Calu3 (cell line): ENCODE results near the gene AKIRIN2. TPM values are rescaled to one million over a fixed set of nuclear protein-coding genes. Genes with fewer than 3 reads are reported as not detected.

ENCODE experiments used
- BruUV-seq: library from RNA; stranded (reverse); fragments of 400-500 nt; replicated peaks from 2 replicates; lab custom pipeline; 2021; lab: Mats Ljungman, UMichigan
- CTCF ChIA-PET: fragments of 300-600 bp; sonication (Branson Sonifier 250); formaldehyde crosslinking; loops from one replicate; lab custom pipeline; 2022; ENCODE audit warnings: antibody characterized with exemption; lab: Charles Lee
- DNase-seq: peaks from one replicate; pipeline ENCODE4 v3.0.0; 2022
- H3K27ac Mint-ChIP-seq: one replicate; pipeline ENCODE4 v1.8.0; 2022; ENCODE audit warnings: mixed read lengths; ENCODE audit not compliant: unreplicated experiment
- H3K27me3 Mint-ChIP-seq: one replicate; pipeline ENCODE4 v1.8.0; 2022; ENCODE audit warnings: mixed read lengths; ENCODE audit not compliant: unreplicated experiment
- H3K36me3 Mint-ChIP-seq: one replicate; pipeline ENCODE4 v1.8.0; 2022; ENCODE audit warnings: mild to moderate bottlenecking, moderate library complexity, mixed read lengths; ENCODE audit not compliant: insufficient read depth, unreplicated experiment
- H3K4me1 Mint-ChIP-seq: one replicate; pipeline ENCODE4 v1.8.0; 2022; ENCODE audit warnings: mild to moderate bottlenecking, low read depth, mixed read lengths; ENCODE audit not compliant: unreplicated experiment
- H3K4me3 Mint-ChIP-seq: one replicate; pipeline ENCODE4 v1.8.0; 2022; ENCODE audit warnings: mild to moderate bottlenecking, low read depth, moderate library complexity, mixed read lengths; ENCODE audit not compliant: unreplicated experiment
- H3K9me3 Mint-ChIP-seq: one replicate; pipeline ENCODE4 v1.8.0; 2022; ENCODE audit warnings: low read depth, mixed read lengths; ENCODE audit not compliant: unreplicated experiment
- intact Hi-C: fragments of 100-400 bp; cut with micrococcal nuclease; formaldehyde crosslinking; loops from one replicate; pipeline ENCODE4 v1.10.0; 2022; ENCODE audit not compliant: unreplicated experiment
- total RNA-seq: library from RNA; stranded (reverse); gene quantifications from 2 replicates; pipeline ENCODE4 v1.2.3, GENCODE V29; 2022
- TF ChIP-seq, protein P1 (sequence below): fragments of 200-600 bp; IDR thresholded peaks from one replicate; pipeline ENCODE4 v1.8.0; 2022; ENCODE audit warnings: antibody characterized with exemption; ENCODE audit not compliant: unreplicated experiment

AKIRIN2 gene
- total RNA-seq, 1 experiment from 2014 or later: 46.1 TPM

- peaks cover 30% of the 10 kb centered on the region for H3K4me1 Mint-ChIP-seq
- CTCF ChIA-PET: no interaction called here
- TF ChIP-seq, protein P1, sequence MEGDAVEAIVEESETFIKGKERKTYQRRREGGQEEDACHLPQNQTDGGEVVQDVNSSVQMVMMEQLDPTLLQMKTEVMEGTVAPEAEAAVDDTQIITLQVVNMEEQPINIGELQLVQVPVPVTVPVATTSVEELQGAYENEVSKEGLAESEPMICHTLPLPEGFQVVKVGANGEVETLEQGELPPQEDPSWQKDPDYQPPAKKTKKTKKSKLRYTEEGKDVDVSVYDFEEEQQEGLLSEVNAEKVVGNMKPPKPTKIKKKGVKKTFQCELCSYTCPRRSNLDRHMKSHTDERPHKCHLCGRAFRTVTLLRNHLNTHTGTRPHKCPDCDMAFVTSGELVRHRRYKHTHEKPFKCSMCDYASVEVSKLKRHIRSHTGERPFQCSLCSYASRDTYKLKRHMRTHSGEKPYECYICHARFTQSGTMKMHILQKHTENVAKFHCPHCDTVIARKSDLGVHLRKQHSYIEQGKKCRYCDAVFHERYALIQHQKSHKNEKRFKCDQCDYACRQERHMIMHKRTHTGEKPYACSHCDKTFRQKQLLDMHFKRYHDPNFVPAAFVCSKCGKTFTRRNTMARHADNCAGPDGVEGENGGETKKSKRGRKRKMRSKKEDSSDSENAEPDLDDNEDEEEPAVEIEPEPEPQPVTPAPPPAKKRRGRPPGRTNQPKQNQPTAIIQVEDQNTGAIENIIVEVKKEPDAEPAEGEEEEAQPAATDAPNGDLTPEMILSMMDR: no peak
Observed at GRCh38 chr6:87683890-87684289, 18.1 kb downstream of the AKIRIN2 start.

GRCh38 chr6:87682310-87682709 is 19.7 kb downstream of the AKIRIN2 start:
- no TSS peak for BruUV-seq
- no peak for DNase-seq
- H3K27me3 Mint-ChIP-seq: no peaks in the 10 kb centered on the region
- H3K9me3 Mint-ChIP-seq: no peaks in the 10 kb centered on the region
- CTCF ChIA-PET: interaction anchor here (0.7 to 1.1 kb wide), 2 partner anchors 10 to 40 kb away, joined by 3 read pairs; no protein-coding TSS in a partner anchor
- H3K27ac Mint-ChIP-seq: no peak overlapping the region
- H3K4me1 Mint-ChIP-seq: peaks cover 30% of the 10 kb centered on the region
- peaks cover 19% of the 10 kb centered on the region for H3K36me3 Mint-ChIP-seq
- no peak overlapping the region for H3K4me3 Mint-ChIP-seq
- intact Hi-C loops: no loop called here
- TF ChIP-seq, protein P1: no peak

More at GRCh38 chr6:87683890-87684289, 18.1 kb downstream of the AKIRIN2 start:
- Mint-ChIP-seq H3K27ac (no peak overlapping the region), H3K9me3 (no peaks in the 10 kb centered on the region), H3K27me3 (no peaks in the 10 kb centered on the region), H3K4me3 (no peak overlapping the region), H3K36me3 (peaks cover 6% of the 10 kb centered on the region)
- intact Hi-C loops: no loop called here
- no TSS peak for BruUV-seq
- DNase-seq: no peak

- TSS peak; percentile 17 for BruUV-seq
- no peak for DNase-seq
- no peak overlapping the region for H3K4me3 Mint-ChIP-seq
- TF ChIP-seq, protein P1: no peak
- intact Hi-C loops: no loop called here
- no peaks in the 10 kb centered on the region for H3K4me1 Mint-ChIP-seq
- CTCF ChIA-PET: no interaction called here
- no peaks in the 10 kb centered on the region for H3K27me3 Mint-ChIP-seq
- H3K36me3 Mint-ChIP-seq: peaks cover 76% of the 10 kb centered on the region
- no peaks in the 10 kb centered on the region for H3K9me3 Mint-ChIP-seq
- no peak overlapping the region for H3K27ac Mint-ChIP-seq
Observed at GRCh38 chr6:87675004-87675681, 26.9 kb downstream of the AKIRIN2 start.

DNA sequence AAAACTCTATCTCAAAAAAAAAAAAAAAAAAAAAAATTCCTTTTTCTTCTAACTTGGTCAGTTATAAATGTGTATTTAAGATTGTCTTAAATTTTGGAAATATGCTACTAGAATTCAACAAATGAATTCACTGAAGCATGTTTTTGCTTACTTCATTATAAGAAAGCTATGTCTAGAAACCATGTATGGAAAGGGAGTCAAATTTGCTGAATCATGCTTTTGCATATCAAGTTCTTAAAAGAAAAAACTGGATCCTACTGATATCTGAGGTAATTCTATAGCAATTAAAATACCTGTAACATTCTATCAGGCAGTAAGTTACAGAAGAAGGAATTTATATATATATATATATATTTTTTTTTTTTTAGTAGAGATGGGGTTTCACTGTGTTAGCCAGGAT is 27.7 kb downstream of the AKIRIN2 start:
- Mint-ChIP-seq H3K27ac (no peak overlapping the region), H3K36me3 (peaks cover 79% of the 10 kb centered on the region), H3K27me3 (no peaks in the 10 kb centered on the region), H3K4me3 (no peak overlapping the region), H3K4me1 (no peaks in the 10 kb centered on the region), H3K9me3 (no peaks in the 10 kb centered on the region)
- DNase-seq: no peak
- intact Hi-C loops: no loop called here
- TF ChIP-seq, protein P1: no peak
- CTCF ChIA-PET: no interaction called here
- BruUV-seq: no TSS peak
